ENCODE results near the gene SPP2. TPM values are rescaled to one million over a fixed set of nuclear protein-coding genes. Genes with fewer than 3 reads are reported as not detected.

Gene SPP2
- total RNA-seq, 1 donor from 2014 or later = not detected

DNA sequence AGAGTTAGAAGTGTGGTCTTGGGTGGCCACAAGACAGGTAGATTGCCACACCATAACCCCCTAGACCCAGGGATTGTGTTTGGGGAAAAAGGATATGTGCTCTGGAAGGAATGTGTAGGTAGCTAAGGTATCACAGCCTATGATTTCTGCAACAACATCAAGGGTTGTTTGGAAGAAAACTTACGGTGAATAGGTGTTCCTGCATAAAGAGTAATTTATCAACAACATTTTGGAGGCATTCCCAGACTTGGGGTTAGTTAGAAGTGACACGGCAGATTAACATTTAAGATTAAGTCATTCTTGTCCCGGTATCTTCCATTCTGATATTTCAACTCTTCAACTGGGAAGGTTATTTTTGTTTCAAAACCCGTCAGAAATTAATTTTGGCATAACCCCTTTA is 65.5 kb downstream of the SPP2 start:
- Histone ChIP-seq H3K36me3 (no peaks in the 10 kb centered on the region), H3K27ac (replicated peaks) (no peak overlapping the region), H3K4me1 (no peaks in the 10 kb centered on the region), H3K4me3 (no peak overlapping the region), H3K27me3 (ENCODE audit: low read depth) (peaks cover 58% of the 10 kb centered on the region), H3K9me3 (replicated peaks) (no peaks in the 10 kb centered on the region)
- DNase-seq = no peak
- intact Hi-C loops (cut with micrococcal nuclease) = no loop called here
- no peak for TF ChIP-seq CTCF (IDR thresholded peaks at IDR 0.05; ENCODE audit: borderline replicate concordance)

GRCh38 chr2:234121999-234122398 is 71.5 kb downstream of the SPP2 start:
- Histone ChIP-seq H3K27me3 (ENCODE audit: low read depth) (peaks cover 50% of the 10 kb centered on the region), H3K9me3 (replicated peaks) (no peaks in the 10 kb centered on the region), H3K27ac (replicated peaks) (no peak overlapping the region), H3K36me3 (no peaks in the 10 kb centered on the region), H3K4me1 (no peaks in the 10 kb centered on the region), H3K4me3 (no peak overlapping the region)
- no peak for DNase-seq
- intact Hi-C loops (cut with micrococcal nuclease) = no loop called here
- TF ChIP-seq CTCF (IDR thresholded peaks at IDR 0.05; ENCODE audit: borderline replicate concordance) = no peak

GRCh38 chr2:234125451-234126145 is 75.1 kb downstream of the SPP2 start:
- no peak for TF ChIP-seq CTCF (IDR thresholded peaks at IDR 0.05; ENCODE audit: borderline replicate concordance)
- Histone ChIP-seq H3K9me3 (replicated peaks) (no peaks in the 10 kb centered on the region), H3K4me1 (no peaks in the 10 kb centered on the region), H3K27ac (replicated peaks) (no peak overlapping the region), H3K4me3 (no peak overlapping the region), H3K27me3 (ENCODE audit: low read depth) (peaks cover 47% of the 10 kb centered on the region), H3K36me3 (no peaks in the 10 kb centered on the region)
- intact Hi-C loops (cut with micrococcal nuclease) = no loop called here
- no peak for DNase-seq

DNA sequence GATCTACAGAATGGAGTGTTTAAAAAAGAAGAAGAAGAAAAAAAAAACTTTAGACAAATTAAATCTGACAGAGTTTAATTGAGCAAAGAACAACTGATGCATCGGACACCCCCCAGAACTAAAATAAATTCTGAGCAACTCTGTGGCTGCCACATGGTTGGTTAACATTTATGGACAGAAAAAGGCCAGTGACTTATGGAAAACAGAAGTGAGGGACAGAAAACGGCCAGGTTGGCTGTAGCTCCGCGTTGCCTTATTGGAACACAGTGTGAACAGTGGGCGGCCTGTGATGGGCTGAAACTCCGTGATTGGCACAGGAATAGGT is 75.6 kb downstream of the SPP2 start:
- Histone ChIP-seq H3K27ac (replicated peaks) (no peak overlapping the region), H3K36me3 (no peaks in the 10 kb centered on the region), H3K4me3 (no peak overlapping the region), H3K9me3 (replicated peaks) (no peaks in the 10 kb centered on the region), H3K4me1 (no peaks in the 10 kb centered on the region), H3K27me3 (ENCODE audit: low read depth) (peaks cover 48% of the 10 kb centered on the region)
- intact Hi-C loops (cut with micrococcal nuclease) = no loop called here
- no peak for TF ChIP-seq CTCF (IDR thresholded peaks at IDR 0.05; ENCODE audit: borderline replicate concordance)
- no peak for DNase-seq

Other genes with a start within 250 kb of the SPP2 start
- gene HJURP, start 196.2 kb upstream of the SPP2 start, total RNA-seq = 0.36 TPM
- gene TRPM8, start 133.3 kb upstream of the SPP2 start, total RNA-seq = not detected